GM18502 (cell line): ENCODE results near the gene PRM2.
A peak's percentile ranks its signal among the peaks of the same experiment; 100 is the strongest.

Experiments used
- ATAC-seq: cut with Tn5 transposase; IDR thresholded peaks from one replicate; pipeline ENCODE4 v1.9.1; 2021; ENCODE audit warnings: mild to moderate bottlenecking; ENCODE audit not compliant: unreplicated experiment, poor library complexity

Gene PRM2

GRCh38 chr16:11233727-11234376 lies 42.4 kb downstream of the PRM2 start:
- no peak for ATAC-seq

GRCh38 chr16:11232852-11233726 lies 43.2 kb downstream of the PRM2 start:
- peak; percentile 67 for ATAC-seq

GRCh38 chr16:11232302-11232851 lies 43.9 kb downstream of the PRM2 start:
- no peak for ATAC-seq

DNA sequence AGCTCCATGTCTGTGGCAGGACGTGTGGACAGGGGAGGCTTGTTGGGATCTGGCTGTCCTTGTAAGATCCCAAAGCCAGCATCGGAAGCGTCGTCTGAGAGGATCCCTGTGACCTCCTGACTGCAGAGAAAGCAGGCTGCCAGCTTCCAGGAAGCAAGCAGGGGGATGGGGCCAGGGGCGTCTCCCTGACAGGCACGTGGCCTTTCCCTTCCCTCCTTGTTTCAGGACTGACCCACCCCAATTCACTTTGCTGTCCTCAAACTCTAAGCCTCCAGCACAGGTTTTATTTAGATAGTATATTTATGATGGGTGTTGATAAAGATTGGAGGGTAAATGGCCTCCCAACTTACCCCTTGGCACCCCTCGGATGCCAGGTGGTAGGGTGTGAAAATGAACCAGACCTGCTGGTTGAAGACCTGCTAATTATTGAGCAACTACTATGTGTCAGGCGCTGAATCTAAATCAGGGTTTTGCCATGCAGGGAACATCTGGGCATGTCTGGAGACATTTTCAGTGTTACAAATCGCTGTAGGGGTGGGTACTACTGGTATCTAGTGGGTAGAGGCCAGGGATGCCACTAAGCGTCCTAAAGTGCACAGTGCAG lies 44.8 kb downstream of the PRM2 start:
- no peak for ATAC-seq

- ATAC-seq, result no peak
Observed at GRCh38 chr16:11229906-11230305, 46.4 kb downstream of the PRM2 start.

DNA sequence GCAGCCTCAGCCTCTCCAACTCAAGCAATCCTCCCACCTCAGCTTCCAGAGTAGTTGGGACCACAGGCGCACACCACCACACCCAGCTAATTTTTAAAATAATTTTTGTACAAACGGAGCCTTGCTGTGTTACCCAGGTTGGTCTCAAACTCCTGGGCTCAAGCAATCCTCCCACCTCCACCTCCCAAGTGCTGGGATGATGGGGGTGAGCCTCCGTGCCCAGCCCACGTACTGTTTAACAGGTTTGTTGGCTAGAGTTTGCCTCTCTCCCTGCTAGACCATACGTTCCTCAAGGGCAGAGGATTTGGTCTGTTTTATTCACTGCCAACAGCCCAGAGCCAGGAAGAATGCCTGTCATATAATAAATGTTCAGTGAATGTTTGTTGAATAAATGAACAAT lies 46.8 kb downstream of the PRM2 start:
- no peak for ATAC-seq

GRCh38 chr16:11225677-11226549 lies 50.4 kb downstream of the PRM2 start:
- ATAC-seq, result no peak
